ENCODE results near the gene BCL2L1.

The BCL2L1 gene

GRCh38 chr20:31708736-31709534 lies 13.7 kb downstream of the BCL2L1 start:
- no peak for DNase-seq

DNA sequence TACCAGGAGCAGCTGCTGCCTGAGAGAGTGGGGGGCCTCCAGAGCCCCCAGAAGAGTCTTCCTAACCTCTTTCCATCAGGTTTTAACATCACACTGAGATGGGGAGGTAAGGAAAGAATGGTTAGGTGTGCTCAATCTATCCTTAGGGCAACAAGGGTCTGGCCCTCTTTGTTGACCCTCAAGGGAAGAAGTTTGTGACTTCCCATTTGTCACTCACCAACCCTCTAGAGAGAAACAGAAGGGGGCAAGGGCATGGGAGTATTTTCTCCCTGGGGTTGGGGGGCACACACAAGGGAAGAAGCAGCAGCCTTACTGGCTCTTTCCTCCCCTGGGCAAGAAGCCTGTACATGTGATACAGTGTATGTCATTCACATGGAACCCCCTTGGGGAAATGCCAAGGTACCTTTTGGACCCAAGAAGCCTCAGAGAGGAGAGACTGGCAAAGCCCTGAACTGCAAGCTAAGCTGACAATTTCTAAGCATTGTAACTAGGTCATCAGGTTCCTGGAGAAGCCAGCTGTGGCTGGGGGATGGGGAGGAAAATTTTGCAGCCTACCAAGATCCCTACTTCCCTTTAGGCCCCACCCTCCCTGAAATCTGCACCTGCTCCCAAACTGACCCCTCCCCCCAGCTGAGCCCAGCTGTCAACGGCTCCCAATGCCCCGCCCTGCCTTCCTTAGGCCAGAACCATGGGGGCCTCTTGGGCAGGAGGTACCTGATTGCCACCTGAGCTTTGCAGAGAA lies 14.5 kb downstream of the BCL2L1 start:
- DNase-seq = no peak

DNA sequence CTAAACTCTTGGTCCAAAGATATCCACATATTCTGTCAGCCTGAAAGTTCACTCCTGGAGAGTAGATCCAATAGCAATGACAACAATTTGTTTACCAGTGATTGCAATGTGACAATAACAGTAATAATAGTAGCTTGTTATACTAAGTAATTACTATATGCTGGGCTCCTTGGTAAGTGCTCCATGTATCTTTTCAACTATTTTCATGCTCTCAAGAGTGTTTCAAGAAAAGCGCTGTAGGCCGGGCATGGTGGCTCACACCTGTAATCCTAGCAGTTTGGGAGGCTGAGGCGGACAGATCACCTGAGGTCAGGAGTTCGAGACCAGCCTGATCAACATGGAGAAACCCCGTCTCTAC lies 15.4 kb downstream of the BCL2L1 start:
- no peak for DNase-seq

DNA sequence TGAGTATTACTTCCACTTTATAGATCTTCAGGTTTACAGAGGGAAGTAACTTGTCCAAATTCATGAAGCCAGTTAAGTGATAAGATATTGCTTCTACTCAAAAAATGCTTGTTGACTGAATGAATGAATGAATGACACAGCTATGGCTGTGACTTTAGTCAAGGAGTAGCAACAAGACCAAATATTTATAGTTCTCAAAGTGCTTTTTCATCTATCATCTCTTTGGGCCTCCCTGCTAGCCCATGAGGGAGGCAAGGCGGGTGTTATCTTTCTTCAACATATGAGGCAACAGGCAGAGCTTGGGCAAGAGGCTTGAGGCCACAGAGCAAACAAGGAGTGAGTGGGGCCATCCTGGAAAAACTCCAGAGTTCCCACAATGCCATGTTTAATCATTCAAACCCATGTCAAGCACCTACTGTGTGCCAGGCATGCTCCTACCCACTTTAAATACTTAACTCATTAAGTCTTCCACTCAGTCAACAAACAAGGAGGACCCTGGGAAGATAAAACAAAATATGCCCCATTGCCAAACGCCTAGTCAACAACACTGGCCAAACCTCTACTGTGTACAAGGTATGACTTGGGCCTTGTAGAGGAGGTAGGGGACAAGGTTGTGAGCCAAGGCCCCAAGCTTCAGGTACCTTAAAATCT lies 15.9 kb downstream of the BCL2L1 start:
- DNase-seq = no peak

DNA sequence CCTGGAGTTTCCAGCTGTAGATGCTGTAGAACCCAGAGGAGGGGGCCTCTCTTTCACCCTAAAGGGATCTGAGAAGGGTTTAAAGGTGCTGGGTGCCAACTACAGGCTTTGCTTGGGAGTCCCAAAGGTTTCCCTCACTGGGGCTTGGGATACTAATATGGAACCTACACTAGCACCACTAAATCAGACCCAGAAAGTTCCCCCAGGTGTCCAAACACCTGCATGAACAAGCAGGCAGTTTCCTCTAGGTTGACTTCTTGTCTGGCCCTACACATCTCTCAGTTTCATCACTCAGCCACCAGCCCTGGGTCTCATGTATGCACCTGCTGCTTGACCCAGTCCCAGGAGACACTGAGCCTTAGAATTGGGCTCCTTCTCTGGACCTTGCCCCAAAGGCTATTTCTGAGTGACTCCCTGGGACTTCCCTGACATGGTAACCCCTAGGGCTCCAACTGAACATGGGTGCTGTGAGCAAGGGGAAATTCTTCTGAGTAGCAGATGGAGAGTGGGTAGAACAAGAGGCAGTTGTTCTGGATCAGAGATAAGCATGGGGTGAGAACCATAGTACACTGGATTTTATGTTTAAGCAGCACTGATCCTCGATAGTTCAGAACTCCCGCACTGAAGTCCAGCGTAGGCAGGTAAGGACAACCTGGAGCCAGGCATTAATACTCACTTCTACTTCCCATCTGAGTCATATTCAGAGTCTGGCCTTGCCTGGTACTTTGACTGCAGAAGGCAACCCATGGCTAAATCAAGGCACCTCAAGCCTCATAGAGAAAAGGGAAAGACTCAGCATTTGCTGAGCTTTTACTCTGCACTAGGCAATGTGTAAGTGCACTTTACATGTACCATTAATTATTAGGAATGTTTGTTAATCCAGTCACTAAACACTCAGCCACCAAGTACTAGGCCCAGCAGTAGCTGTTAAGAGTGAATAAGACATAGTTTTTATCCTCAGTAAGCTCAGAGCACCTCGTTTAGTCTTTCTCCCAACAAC lies 16.8 kb downstream of the BCL2L1 start:
- no peak for DNase-seq

GRCh38 chr20:31705191-31705590 lies 17.5 kb downstream of the BCL2L1 start:
- no peak for DNase-seq

- no peak for DNase-seq
These were observed 18.2 kb downstream of the BCL2L1 start for GRCh38 chr20:31704225-31705119.

- no peak for DNase-seq
These were observed 21.1 kb downstream of the BCL2L1 start for GRCh38 chr20:31701591-31701990.

GRCh38 chr20:31700747-31701146 lies 21.9 kb downstream of the BCL2L1 start:
- no peak for DNase-seq

DNA sequence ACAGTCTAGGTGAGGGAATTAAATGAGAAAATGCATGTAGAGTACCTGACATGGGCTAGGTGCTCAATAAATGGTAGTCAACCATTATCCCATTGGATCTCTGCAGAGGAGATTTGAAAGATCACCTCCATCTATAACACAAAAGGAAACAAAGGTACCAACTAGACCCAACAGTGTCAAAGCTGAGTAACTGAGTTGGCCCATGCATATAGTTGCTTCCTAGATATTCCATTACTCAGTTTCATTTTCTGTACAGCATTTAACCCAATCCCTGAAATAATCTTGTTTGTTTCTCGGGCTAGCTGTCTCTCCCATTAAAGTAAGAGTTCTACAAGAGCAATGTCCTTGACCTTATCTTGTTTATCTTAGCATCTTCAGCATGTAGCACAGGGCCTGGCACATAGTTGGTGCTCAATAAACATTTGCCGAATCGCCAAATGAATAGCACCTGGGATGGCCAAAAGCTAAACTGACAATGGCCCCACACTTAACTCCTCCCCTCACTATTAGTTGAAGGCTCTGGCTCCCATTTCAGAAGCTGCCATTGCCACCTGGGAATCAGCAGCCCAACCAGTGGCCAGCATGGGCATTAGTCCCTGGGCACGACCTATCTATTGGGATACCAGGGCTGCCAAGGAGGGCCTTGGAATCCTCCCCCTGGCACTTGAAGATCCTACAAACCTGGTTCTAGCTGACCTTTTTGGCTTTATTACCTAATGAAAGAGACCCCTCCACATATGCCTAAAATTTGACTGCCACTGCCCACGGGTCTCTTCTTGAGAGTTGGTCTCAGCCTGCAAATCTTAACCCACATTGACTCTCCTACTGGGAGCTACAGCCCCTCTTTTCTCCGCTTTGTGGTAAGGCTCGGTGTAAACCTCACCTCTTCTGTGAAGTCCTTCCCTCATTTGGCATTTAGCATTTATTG lies 22.6 kb downstream of the BCL2L1 start:
- no peak for DNase-seq

DNA sequence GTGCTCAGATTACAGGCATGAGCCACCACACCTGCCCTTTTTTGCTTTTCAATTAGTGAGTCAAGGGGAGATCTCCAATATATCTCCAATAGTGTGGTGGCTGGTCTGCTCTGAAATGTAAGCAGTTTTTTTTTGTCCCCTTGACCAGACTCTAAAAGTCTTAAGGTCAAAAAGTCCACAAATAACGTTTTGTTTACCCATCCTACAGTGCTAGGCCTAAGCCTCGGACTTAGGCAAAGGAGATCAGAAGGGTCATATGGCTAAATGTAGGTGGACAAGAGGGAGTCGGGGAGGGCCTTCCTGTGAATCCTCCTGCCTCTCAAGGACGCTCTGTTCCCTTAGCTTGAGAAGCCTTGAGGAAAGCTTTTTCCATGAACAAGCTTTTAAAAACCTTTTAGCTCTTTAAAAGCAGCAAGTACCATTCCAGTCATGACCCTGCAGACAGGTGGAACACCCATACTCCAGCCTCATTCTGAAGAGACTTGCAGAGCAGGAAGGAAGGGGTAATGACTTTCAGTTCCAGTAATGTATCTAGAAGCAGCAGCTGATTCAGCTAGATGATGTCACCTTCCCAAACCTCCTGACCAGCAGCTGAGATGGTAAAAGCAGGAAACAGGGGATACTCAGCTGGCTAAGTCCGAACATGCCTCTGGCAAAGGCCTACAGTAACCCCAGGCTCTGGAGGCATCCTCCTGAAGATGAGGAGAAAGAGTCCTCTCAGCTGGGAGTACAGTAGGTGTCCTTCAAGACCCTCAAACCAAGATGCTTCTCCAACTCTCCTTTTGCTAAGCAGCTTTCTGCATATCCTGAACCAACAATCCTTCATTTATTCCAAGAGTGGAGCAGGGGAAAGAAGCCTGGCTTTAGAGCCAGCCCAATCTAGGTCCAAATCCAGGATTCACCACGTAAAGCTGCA lies 23.6 kb downstream of the BCL2L1 start:
- peak in 1 of 5 donors; percentile 80 for DNase-seq

DNA sequence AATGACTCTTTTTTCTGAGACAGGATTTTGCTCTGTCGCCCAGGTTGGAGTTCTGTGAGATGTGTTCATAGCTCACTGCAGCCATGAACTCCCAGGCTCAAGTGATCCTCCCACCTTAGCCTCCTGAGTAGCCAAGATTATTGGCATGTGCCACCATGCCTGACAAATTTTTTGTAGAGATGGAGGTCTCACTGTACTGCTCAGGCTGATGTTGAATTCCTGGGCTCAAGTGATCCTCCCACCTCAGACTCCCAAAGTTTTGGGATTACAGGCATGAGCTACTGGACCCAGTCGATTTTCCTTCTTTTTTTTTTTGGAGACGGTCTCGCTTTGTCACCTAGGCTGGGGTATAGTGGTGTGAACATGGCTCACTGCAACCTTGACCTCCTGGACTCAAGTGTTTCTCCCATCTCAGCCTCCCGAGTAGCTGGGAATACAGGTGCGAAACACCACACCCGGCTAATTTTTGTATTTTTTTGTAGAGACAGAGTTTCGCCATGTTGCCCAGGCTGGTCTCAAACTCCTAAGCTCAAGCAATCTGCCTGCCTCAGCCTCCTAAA lies 24.3 kb downstream of the BCL2L1 start:
- DNase-seq = no peak

GRCh38 chr20:31695849-31696804 lies 26.5 kb downstream of the BCL2L1 start:
- no peak for DNase-seq

DNA sequence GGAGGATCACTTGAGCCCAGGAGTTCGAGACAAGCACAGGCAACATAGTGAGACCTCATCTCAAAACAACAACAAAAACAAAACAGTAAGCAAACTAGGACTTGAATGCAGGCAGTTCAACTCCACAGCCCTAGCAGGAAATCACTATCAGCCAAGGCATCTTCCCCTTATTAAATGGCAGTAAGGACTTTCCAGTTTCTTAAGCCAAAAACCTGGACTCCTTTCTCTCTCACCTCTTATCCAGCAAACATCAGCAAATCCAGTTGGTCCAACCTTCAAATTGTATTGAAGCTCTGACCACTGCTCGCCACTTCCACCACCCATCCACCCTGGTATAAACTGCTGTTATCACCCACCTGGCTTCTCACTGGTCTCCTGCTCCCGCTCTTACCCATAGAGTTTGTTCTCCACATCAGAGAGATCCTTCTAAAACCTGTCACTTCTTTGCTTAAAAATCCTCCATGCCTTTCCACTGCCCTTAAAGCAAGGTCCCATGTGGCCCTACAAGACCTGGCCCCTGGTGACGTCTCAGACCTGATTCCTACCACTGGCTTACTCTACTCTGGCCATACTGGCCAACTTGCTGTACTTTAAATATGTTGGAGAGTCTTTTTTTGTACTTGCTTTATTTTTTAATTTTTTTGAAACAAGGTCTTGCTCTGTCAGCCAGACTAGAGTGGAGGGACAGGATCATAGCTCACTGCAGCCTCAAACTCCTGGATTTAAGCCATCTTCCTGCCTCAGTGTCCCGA lies 27.6 kb downstream of the BCL2L1 start:
- DNase-seq = no peak

DNA sequence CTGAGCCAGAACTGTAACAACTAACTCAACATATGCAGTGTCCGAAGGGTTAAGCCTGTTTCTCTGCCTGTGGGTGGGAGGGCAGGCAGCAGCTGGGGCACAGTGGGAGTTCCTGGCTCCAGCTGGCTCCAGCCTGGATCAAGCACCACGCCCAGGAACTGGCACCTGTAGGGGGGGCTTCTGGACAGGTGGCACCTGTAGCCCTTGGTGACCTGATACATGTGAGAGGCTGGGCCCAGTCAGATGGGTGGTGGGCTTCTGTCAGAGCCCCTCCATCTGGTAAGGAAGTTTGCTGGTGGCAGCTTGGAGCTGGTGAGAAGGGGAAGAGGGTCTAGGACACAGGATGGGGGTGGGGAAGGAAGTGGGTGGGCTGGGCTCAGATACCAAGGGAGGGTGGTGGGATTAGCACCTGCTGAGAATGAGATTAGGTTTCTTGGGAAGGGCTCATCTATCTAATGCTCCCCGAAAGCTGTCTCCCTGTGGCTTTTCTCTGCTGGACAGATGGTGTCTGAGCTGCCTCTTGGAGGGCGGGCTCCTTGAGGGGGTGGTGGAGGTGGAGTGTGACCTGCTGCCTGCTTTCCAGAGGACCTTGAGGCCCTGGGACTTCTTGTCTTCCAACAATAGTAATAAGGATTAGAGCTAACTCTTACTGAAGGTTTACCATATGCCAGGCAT lies 28.5 kb downstream of the BCL2L1 start:
- no peak for DNase-seq

GRCh38 chr20:31693402-31693801 lies 29.3 kb downstream of the BCL2L1 start:
- DNase-seq = no peak

Data from T-helper 1 cell (primary cell).